Transverse colon (tissue), 3 donors: ENCODE measurements around the gene SLAMF8.

ENCODE experiments used
- CTCF ChIP-seq, 5 experiments: fragments of 200-600 bp in 3 of 5; fragments of 450-650 bp in 2 of 5; sonication (generic) in 3 of 5; IDR thresholded peaks; 1 replicate in 2 of 5; 2 replicates in 3 of 5; pipeline ENCODE4 v1.5.1; 2016 to 2017; ENCODE audit warnings: antibody characterized with exemption in 5 of 5, inconsistent platforms in 3 of 5, mild to moderate bottlenecking in 2 of 5, moderate library complexity in 1 of 5
- POLR2A ChIP-seq: fragments of 450-650 bp; IDR thresholded peaks from one replicate; pipeline ENCODE4 v1.6.1; 2016; ENCODE audit warnings: antibody characterized with exemption, mild to moderate bottlenecking, moderate library complexity

- TF ChIP-seq CTCF (IDR thresholded peaks at IDR 0.05) (no peak), POLR2A (no peak)
Observed at GRCh38 chr1:159862031-159862430, 35.4 kb downstream of the SLAMF8 start.
